HG02571 (cell line): ENCODE measurements around the gene KIAA1755.
"Not testable (repeated sequence)": the region's sequence is repeated elsewhere in the genome, so short reads cannot be mapped to it uniquely, and the experiment has no call there.

Experiments
- ATAC-seq: cut with Tn5 transposase; IDR thresholded peaks from one replicate; pipeline ENCODE4 v1.9.1; 2021; ENCODE audit warnings: mild to moderate bottlenecking, moderate library complexity; ENCODE audit not compliant: unreplicated experiment

KIAA1755 gene

GRCh38 chr20:38267901-38268514 lies 7.5 kb upstream of the KIAA1755 start:
- ATAC-seq: no peak

GRCh38 chr20:38267296-38267695 lies 6.8 kb upstream of the KIAA1755 start:
- ATAC-seq: no peak

- ATAC-seq: no peak
Observed at GRCh38 chr20:38266426-38266825, 5.9 kb upstream of the KIAA1755 start.

GRCh38 chr20:38262931-38263330 lies 2.4 kb upstream of the KIAA1755 start:
- no peak for ATAC-seq

GRCh38 chr20:38261054-38261390 lies 487 bp upstream of the KIAA1755 start:
- no peak for ATAC-seq

GRCh38 chr20:38260025-38260377 lies 534 bp downstream of the KIAA1755 start:
- ATAC-seq: no peak

GRCh38 chr20:38258545-38259215 lies 1.9 kb downstream of the KIAA1755 start:
- no peak for ATAC-seq

GRCh38 chr20:38256966-38257365 lies 3.6 kb downstream of the KIAA1755 start:
- no peak for ATAC-seq

- no peak for ATAC-seq
Observed at GRCh38 chr20:38256021-38256420, 4.5 kb downstream of the KIAA1755 start.

- ATAC-seq: no peak
Observed at GRCh38 chr20:38255393-38255792, 5.1 kb downstream of the KIAA1755 start.

- ATAC-seq: not testable (repeated sequence)
Observed at GRCh38 chr20:38254621-38255020, 5.9 kb downstream of the KIAA1755 start.

- no peak for ATAC-seq
Observed at GRCh38 chr20:38253571-38253970, 7.0 kb downstream of the KIAA1755 start.

- no peak for ATAC-seq
Observed at GRCh38 chr20:38252292-38253288, 7.9 kb downstream of the KIAA1755 start.

GRCh38 chr20:38251441-38251840 lies 9.1 kb downstream of the KIAA1755 start:
- not testable (repeated sequence) for ATAC-seq

- no peak for ATAC-seq
Observed at GRCh38 chr20:38250609-38251008, 9.9 kb downstream of the KIAA1755 start.

GRCh38 chr20:38249536-38250310 lies 10.8 kb downstream of the KIAA1755 start:
- ATAC-seq: no peak

- no peak for ATAC-seq
Observed at GRCh38 chr20:38248133-38248532, 12.4 kb downstream of the KIAA1755 start.

GRCh38 chr20:38247725-38248124 lies 12.8 kb downstream of the KIAA1755 start:
- not testable (repeated sequence) for ATAC-seq

GRCh38 chr20:38247166-38247509 lies 13.4 kb downstream of the KIAA1755 start:
- ATAC-seq: no peak

- no peak for ATAC-seq
Observed at GRCh38 chr20:38246357-38247165, 14.0 kb downstream of the KIAA1755 start.
